Measurements from ENCODE around the gene MTRF1. TPM values are rescaled to one million over a fixed set of nuclear protein-coding genes. Genes with fewer than 3 reads are reported as not detected.

The MTRF1 gene
- total RNA-seq (10 to 100 TPM; 13.4 to 17.4 (median 16.0) TPM), polyA plus RNA-seq (10 to 100 TPM; 10.6 to 17.8 (median 16.1) TPM)
- long read RNA-seq, donor 1, partial matches to known transcripts, result 0 of 2 reads
- long read RNA-seq, donor 1, other reads (novel, unspliced or antisense), result 0 of 2 reads
- long read RNA-seq, donor 2, result 0 reads

DNA sequence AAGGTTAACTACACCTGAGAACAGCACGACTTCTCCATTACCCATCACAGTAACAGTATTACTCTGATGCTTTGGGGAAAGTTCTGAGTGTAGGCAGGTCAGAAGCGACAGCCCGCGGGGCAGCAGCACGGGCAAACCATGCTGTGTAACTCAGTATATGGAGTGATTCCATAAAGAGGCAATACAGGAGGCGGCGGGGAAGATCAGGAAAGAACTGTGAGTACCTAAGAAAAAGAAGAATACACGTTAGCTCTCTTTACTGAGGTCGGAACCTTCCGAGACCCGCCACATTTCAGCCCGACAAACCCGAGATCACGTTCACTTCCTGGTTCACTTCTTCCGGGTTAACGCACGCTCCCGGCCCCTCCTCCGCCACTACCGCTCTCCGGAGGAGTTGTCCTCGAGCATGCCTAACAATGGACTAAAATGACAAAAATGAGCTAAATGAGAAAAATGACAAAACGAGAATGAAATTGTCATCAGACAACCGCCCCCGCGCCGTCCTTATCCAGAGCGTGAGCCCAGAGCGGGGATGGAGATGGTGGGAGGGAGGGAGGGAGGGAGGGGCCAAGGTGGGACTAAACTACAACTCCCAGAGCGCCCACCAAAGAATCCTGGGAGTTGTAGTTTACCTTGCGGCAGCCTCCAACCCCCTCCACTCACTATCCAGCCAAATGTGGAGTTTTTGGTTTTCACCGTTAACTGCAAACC lies at the start of gene MTRF1:
Gene MTRF1 (minus strand): TSS at position 316 of the 711 bp plus-strand sequence. CDS start 2,669 bp downstream, outside the sequence.
- Histone ChIP-seq H3K27me3 (replicated peaks in 1 of 7) (no peaks in the 10 kb centered on the region), H3K4me1 (peaks cover 5 to 25% (median 13%) of the 10 kb centered on the region in 6 donors), H3K9me3 (peaks cover 0 to 20% (median 15%) of the 10 kb centered on the region in 8 donors), H3K4me3 (peak within 1 kb of the TSS; percentile 53 to 91 (median 68)), H3K27ac (peak within 1 kb of the TSS; percentile 75 to 93 (median 90)), H3K36me3 (peaks cover 0 to 33% (median 20%) of the 10 kb centered on the region in 6 donors)
- TF ChIP-seq POLR2AphosphoS5 (IDR thresholded peaks at IDR 0.05) (peak in 2 of 3 donors; percentile 82 to 87), POLR2A (IDR thresholded peaks at IDR 0.05) (no peak)
- peak; percentile 94 for DNase-seq
- intact Hi-C loops (cut with DNase I; ENCODE audit: low total_unique reads), result no loop called here
- WGBS, 5 donors, result 0 to 1% (median 0%) methylated on average over 32 of the region's 32 CpGs

DNA sequence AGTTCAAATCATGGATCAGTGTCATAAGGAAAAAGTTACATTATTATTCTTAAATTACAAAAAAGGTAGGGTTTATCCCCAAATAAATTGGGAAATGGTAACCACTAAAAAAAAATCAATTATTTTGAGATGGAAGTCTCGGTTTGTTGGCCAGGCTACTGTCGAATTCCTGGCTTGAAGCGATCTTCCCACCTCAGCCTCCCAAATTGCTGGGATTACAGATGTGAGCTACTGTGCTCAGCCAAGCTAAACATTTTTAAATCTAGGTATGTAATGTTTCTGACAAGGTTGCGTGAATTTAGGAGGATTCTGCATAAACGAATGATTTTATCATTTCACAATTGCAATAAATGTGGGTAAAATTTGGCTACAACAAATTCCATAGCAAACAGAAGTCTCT lies 49.7 kb upstream of the MTRF1 start:
- TF ChIP-seq POLR2AphosphoS5 (IDR thresholded peaks at IDR 0.05) (no peak), POLR2A (IDR thresholded peaks at IDR 0.05) (no peak)
- TF ChIP-seq, protein P1, sequence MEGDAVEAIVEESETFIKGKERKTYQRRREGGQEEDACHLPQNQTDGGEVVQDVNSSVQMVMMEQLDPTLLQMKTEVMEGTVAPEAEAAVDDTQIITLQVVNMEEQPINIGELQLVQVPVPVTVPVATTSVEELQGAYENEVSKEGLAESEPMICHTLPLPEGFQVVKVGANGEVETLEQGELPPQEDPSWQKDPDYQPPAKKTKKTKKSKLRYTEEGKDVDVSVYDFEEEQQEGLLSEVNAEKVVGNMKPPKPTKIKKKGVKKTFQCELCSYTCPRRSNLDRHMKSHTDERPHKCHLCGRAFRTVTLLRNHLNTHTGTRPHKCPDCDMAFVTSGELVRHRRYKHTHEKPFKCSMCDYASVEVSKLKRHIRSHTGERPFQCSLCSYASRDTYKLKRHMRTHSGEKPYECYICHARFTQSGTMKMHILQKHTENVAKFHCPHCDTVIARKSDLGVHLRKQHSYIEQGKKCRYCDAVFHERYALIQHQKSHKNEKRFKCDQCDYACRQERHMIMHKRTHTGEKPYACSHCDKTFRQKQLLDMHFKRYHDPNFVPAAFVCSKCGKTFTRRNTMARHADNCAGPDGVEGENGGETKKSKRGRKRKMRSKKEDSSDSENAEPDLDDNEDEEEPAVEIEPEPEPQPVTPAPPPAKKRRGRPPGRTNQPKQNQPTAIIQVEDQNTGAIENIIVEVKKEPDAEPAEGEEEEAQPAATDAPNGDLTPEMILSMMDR (IDR thresholded peaks at IDR 0.05 in 8 of 11, conservative IDR thresholded peaks at IDR 0.05 in 3 of 11), result no peak
- Histone ChIP-seq H3K27me3 (replicated peaks in 1 of 7) (no peaks in the 10 kb centered on the region), H3K36me3 (peaks cover 0 to 14% (median 2%) of the 10 kb centered on the region in 6 donors), H3K9me3 (no peaks in the 10 kb centered on the region), H3K27ac (no peak overlapping the region), H3K4me3 (peak overlapping the region in 4 of 8 donors; percentile 87 to 99 (median 92)), H3K4me1 (peaks cover 31 to 72% (median 49%) of the 10 kb centered on the region in 6 donors)
- intact Hi-C loops (cut with DNase I; ENCODE audit: low total_unique reads), result no loop called here
- DNase-seq, result no peak
- 71 to 88% (median 78%) methylated on average over 5 of the region's 5 CpGs for WGBS, 5 donors

DNA sequence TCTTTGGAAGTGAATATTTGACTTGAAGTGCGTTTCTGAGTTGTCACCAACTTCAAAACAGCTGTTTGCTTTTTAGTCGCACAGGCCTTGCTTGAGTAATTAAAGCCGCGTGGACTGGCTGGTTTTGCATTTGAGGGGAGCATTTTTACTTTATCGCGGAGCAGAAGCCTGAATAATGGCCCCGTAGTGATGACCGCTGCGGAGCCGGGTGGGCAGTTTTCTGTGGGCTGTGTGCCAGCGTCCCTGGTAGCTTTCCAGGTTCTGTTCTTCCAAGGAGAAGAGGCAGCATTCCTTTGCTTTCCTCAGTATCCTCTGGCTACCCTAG lies 48.8 kb upstream of the MTRF1 start:
- no peaks in the 10 kb centered on the region for H3K27me3 ChIP-seq (replicated peaks in 1 of 7)
- peak overlapping the region; percentile 76 to 99 (median 92) for H3K4me3 ChIP-seq
- WGBS, 5 donors, result 0 to 1% (median 1%) methylated on average over 11 of the region's 11 CpGs
- H3K9me3 ChIP-seq, result no peaks in the 10 kb centered on the region
- intact Hi-C loops (cut with DNase I; ENCODE audit: low total_unique reads), result no loop called here
- H3K27ac ChIP-seq, result peak overlapping the region; percentile 84 to 98 (median 94)
- no peak for DNase-seq
- H3K36me3 ChIP-seq, result peaks cover 0 to 6% (median 0%) of the 10 kb centered on the region in 6 donors
- TF ChIP-seq, protein P1 (IDR thresholded peaks at IDR 0.05 in 8 of 11, conservative IDR thresholded peaks at IDR 0.05 in 3 of 11), result no peak
- TF ChIP-seq POLR2A (IDR thresholded peaks at IDR 0.05) (no peak), POLR2AphosphoS5 (IDR thresholded peaks at IDR 0.05) (no peak)
- peaks cover 31 to 63% (median 47%) of the 10 kb centered on the region in 6 donors for H3K4me1 ChIP-seq

DNA sequence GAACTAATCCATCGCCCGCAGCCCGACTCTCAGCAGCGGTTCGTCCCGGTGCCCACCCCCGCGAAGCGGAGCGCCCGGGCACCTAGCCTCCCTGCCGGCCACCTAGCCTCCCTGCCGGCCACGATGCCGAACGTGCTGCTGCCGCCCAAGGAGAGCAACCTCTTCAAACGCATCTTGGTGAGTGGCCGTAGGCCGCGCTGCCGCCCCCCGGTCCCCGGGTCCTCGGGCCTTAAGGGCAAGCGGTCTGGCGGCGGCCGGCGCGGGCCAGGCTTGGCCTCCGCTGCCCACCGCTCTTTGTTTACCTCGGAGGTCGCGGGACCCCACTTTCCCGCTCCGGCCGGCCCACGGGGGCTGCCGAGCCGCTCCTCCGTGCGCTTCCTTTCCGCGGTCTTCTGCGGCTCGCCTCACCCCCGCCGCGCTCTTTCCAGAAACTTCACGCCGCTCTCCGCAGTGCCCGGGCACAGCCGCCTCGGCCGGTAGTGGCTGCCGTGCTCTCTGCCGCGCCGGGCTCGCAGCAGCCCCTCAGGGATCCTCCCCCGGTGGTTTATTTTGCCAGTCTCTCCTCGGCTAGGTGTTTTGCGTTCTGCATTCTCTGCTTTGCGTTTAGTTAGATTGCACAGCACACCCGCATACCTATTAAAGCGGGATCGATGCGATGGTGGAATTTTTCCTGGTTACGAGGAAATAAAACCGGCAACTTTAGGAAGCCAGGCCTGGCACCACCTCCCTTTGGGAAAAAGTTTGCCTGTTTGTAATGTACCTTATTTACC lies 48.2 kb upstream of the MTRF1 start:
- H3K4me1 ChIP-seq, result peaks cover 31 to 58% (median 44%) of the 10 kb centered on the region in 6 donors
- peak overlapping the region; percentile 84 to 98 (median 94) for H3K27ac ChIP-seq
- intact Hi-C loops (cut with DNase I; ENCODE audit: low total_unique reads), result no loop called here
- 0 to 1% (median 0%) methylated on average over 43 to 73 of the region's 73 CpGs for WGBS, 5 donors
- no peaks in the 10 kb centered on the region for H3K27me3 ChIP-seq (replicated peaks in 1 of 7)
- H3K9me3 ChIP-seq, result no peaks in the 10 kb centered on the region
- H3K36me3 ChIP-seq, result peaks cover 0 to under 1% (median 0%) of the 10 kb centered on the region in 6 donors
- TF ChIP-seq POLR2A (IDR thresholded peaks at IDR 0.05), result no peak
- TF ChIP-seq, protein P1 (IDR thresholded peaks at IDR 0.05 in 8 of 11, conservative IDR thresholded peaks at IDR 0.05 in 3 of 11), result peak in 2 of 11 experiments; percentile 26 to 27
- TF ChIP-seq POLR2AphosphoS5 (IDR thresholded peaks at IDR 0.05), result peak in 1 of 3 donors; percentile 5
- peak; percentile 92 for DNase-seq
- H3K4me3 ChIP-seq, result peak overlapping the region; percentile 76 to 99 (median 92)

Measured in spleen (tissue), 13 donors.